ENCODE results near the gene FSCN2.

Gene FSCN2

GRCh38 chr17:81500047-81500446, 28.1 kb upstream of the FSCN2 start:
- no peak for DNase-seq (ENCODE audit: low read depth)
- H3K4me3 ChIP-seq (ENCODE audit: low read length), result no peak overlapping the region
- TF ChIP-seq, protein P1, sequence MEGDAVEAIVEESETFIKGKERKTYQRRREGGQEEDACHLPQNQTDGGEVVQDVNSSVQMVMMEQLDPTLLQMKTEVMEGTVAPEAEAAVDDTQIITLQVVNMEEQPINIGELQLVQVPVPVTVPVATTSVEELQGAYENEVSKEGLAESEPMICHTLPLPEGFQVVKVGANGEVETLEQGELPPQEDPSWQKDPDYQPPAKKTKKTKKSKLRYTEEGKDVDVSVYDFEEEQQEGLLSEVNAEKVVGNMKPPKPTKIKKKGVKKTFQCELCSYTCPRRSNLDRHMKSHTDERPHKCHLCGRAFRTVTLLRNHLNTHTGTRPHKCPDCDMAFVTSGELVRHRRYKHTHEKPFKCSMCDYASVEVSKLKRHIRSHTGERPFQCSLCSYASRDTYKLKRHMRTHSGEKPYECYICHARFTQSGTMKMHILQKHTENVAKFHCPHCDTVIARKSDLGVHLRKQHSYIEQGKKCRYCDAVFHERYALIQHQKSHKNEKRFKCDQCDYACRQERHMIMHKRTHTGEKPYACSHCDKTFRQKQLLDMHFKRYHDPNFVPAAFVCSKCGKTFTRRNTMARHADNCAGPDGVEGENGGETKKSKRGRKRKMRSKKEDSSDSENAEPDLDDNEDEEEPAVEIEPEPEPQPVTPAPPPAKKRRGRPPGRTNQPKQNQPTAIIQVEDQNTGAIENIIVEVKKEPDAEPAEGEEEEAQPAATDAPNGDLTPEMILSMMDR (conservative IDR thresholded peaks at IDR 0.05; ENCODE audit: low read depth, low read length), result no peak

- DNase-seq (ENCODE audit: low read depth), result no peak
- TF ChIP-seq, protein P1 (conservative IDR thresholded peaks at IDR 0.05; ENCODE audit: low read depth, low read length), result no peak
- H3K4me3 ChIP-seq (ENCODE audit: low read length), result no peak overlapping the region
Measured at GRCh38 chr17:81502471-81503017, 25.6 kb upstream of the FSCN2 start.

DNA sequence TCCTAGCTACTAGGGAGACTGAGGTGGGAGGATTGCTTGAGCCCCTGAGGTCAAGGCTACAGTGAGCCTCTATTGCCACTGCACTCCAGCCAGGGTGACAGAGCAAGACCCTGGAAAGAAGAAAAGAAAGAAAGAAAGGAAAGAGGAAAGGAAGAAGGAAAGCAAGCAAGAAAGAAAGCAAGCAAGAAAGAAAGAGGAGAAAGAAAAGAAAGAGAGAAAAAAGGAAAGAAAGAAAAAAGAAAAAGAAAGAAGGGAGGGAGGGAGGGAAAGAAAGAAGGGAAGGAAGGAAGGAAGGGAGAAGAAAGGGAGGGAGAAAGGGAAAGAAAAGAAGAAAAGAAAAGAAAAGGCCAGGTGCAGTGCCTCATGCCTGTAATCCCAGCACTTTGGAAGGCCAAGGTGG, 24.6 kb upstream of the FSCN2 start:
- no peak for DNase-seq (ENCODE audit: low read depth)
- no peak overlapping the region for H3K4me3 ChIP-seq (ENCODE audit: low read length)
- TF ChIP-seq, protein P1 (conservative IDR thresholded peaks at IDR 0.05; ENCODE audit: low read depth, low read length), result no peak

- peak overlapping the region; percentile 97 for H3K4me3 ChIP-seq (ENCODE audit: low read length)
- no peak for DNase-seq (ENCODE audit: low read depth)
- TF ChIP-seq, protein P1 (conservative IDR thresholded peaks at IDR 0.05; ENCODE audit: low read depth, low read length), result no peak
Measured at GRCh38 chr17:81508639-81509206, 19.5 kb upstream of the FSCN2 start.

- H3K4me3 ChIP-seq (ENCODE audit: low read length), result peak overlapping the region; percentile 97
- TF ChIP-seq, protein P1 (conservative IDR thresholded peaks at IDR 0.05; ENCODE audit: low read depth, low read length), result no peak
- no peak for DNase-seq (ENCODE audit: low read depth)
Measured at GRCh38 chr17:81509207-81509971, 18.8 kb upstream of the FSCN2 start.

DNA sequence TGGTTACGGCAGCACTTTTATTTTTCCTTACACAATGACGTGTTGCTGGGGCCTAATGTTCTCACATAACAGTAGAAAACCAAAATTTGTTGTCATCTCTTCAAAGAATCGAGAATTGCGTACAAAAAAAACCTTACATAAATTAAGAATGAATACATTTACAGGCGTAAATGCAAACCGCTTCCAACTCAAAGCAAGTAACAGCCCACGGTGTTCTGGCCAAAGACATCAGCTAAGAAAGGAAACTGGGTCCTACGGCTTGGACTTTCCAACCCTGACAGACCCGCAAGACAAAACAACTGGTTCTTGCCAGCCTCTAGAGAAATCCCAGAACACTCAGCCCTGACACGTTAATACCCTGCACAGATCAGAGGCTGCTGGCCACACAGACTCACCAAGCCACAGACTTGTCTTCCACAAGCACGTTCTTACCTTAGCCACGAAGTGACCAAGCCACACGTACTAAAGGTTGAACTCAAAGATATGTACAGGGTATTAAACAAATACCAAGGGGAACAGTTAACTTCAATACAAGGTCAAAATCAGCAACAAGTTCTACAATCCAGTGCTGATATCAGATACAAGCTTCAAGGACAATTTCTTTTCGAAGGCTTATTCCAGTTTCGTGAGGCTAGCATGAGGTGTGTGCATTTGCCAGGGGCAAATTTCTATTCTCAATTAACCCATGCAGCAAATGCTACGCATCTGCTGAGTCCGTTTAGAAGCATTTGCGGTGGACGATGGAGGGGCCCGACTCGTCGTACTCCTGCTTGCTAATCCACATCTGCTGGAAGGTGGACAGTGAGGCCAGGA, 18.0 kb upstream of the FSCN2 start:
- DNase-seq (ENCODE audit: low read depth), result no peak
- TF ChIP-seq, protein P1 (conservative IDR thresholded peaks at IDR 0.05; ENCODE audit: low read depth, low read length), result no peak
- peak overlapping the region; percentile 97 for H3K4me3 ChIP-seq (ENCODE audit: low read length)
